Transverse colon (tissue), 4 donors: ENCODE results near the gene OTUB2. TPM values are rescaled to one million over a fixed set of nuclear protein-coding genes. Genes with fewer than 3 reads are reported as not detected.
A peak's percentile ranks its signal among the peaks of the same experiment; 100 is the strongest.

ENCODE experiments used
- DNase-seq: peaks from one replicate; pipeline ENCODE4 v3.0.0-alpha.2; 2019
- H3K27ac ChIP-seq, 4 donors: fragments of 200-600 bp; sonication (generic); 2 replicates each; pipeline ENCODE4 v1.5.1; 2016 to 2018; ENCODE audit warnings: inconsistent platforms in 4 of 4
- H3K27me3 ChIP-seq: fragments of 200-600 bp; sonication (generic); 2 replicates; pipeline ENCODE4 v1.5.1; 2017; ENCODE audit warnings: inconsistent platforms
- H3K36me3 ChIP-seq, 4 donors: fragments of 200-600 bp; sonication (generic); 2 replicates each; pipeline ENCODE4 v1.5.1; 2017 to 2019; ENCODE audit warnings: inconsistent platforms in 4 of 4
- H3K4me1 ChIP-seq, 4 donors: fragments of 200-600 bp; sonication (generic); 2 replicates each; pipeline ENCODE4 v1.5.1; 2017 to 2020; ENCODE audit warnings: inconsistent platforms in 4 of 4
- H3K4me3 ChIP-seq, 4 donors: fragments of 200-600 bp; sonication (generic); 1 replicate in 1 of 4; 2 replicates in 3 of 4; pipeline versions ENCODE4 v1.5.1 to v1.6.1; 2017 to 2019; ENCODE audit warnings: inconsistent platforms in 4 of 4
- H3K9me3 ChIP-seq, 2 donors: fragments of 200-600 bp; sonication (generic); 2 replicates each; pipeline ENCODE4 v1.5.1; 2017 to 2019; ENCODE audit warnings: inconsistent platforms in 2 of 2
- EP300 ChIP-seq: sonication (generic); formaldehyde crosslinking; IDR thresholded peaks from one replicate; pipeline ENCODE4 v1.6.1; 2017; ENCODE audit warnings: antibody characterized with exemption, low read depth
- POLR2A ChIP-seq: fragments of 450-650 bp; IDR thresholded peaks from one replicate; pipeline ENCODE4 v1.6.1; 2016; ENCODE audit warnings: antibody characterized with exemption, mild to moderate bottlenecking, moderate library complexity
- POLR2AphosphoS5 ChIP-seq, 3 donors: sonication (generic); formaldehyde crosslinking; IDR thresholded peaks; one replicate each; pipeline ENCODE4 v1.6.1; 2016; ENCODE audit warnings: antibody characterized with exemption in 3 of 3
- WGBS, 2 donors: methylation state at CpG; one replicate each; pipeline ENCODE4 v1.1.5; 2018; ENCODE audit warnings: low coverage in 1 of 2; 5-methylcytosine and 5-hydroxymethylcytosine counted together
- in situ Hi-C, 4 donors: fragments of 200-750 bp; cut with MboI; loops; one replicate each; pipeline versions ENCODE4 v1.15.0 to v1.15.1; 2017; ENCODE audit warnings: low sequenced_read_pairs in 3 of 4, low pct_ligation_motif_present in 1 of 4, low pct_unique_long_range_greater_than_20kb in 1 of 4
- intact Hi-C: fragments of 100-400 bp; cut with DNase I; formaldehyde crosslinking; loops from one replicate; pipeline ENCODE4 v1.15.1; 2023; ENCODE audit warnings: low total_unique reads
- total RNA-seq, 4 donors: library from RNA; depleted of rRNA; stranded (reverse); fragments of >200 nt; gene quantifications; one replicate each; pipeline ENCODE4 v1.1.0, GENCODE V29; 2016
- TF ChIP-seq, protein P1 (sequence below), 5 experiments: fragments of 200-600 bp in 3 of 5; fragments of 450-650 bp in 2 of 5; sonication (generic) in 3 of 5; IDR thresholded peaks; 1 replicate in 2 of 5; 2 replicates in 3 of 5; pipeline ENCODE4 v1.5.1; 2016 to 2017; ENCODE audit warnings: antibody characterized with exemption in 5 of 5, inconsistent platforms in 3 of 5, mild to moderate bottlenecking in 2 of 5, moderate library complexity in 1 of 5

Gene OTUB2
- total RNA-seq, 4 donors from 2014 or later = 2.6 to 2.7 TPM; not detected in 2

DNA sequence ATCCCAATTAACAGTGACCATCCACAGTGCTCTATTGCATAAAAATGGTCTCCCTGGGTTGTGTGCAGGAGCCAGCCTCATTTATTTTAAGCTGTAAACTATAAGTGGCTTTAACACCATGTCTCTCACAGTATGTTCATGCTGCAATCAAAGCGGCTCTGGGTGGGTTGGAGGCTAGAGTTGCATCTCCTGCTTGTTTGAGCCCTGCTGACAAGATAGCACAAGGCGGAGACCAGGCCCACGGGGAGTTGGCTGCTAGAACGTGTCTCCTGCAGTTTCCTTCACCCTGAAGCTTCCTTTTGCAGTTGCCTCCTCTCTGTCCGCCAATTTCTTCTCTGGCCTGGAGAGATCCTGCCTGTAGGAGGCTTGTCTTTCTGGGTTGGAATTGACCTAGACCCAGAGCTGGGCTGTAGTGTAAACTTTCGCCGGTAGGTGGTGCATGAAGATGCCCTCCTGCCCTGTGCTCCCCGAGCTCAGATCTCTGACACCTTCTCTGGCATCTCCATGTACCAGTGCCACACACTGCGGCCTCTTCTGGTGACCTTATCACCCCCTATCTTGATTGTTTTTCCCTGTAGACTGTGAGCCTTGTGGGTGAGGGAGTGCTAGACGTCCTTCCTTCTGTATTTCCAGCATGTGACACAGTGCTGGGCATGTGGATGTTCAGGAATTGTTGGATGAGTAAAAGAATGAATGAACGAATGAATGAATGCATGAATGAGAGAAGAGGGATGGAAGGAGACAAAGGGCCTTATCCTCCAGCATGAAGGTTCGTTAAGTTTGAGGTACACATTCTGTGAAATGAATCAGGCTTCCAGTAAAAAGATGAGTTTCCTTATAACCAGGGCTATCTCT is 10.4 kb downstream of the OTUB2 start:
- in situ Hi-C loops = loop anchor here in 3 of 4 donors (5.0 to 10.0 kb wide), 2 partner anchors 98 to 101 kb away; no protein-coding TSS in a partner anchor
- Histone ChIP-seq H3K27me3 (no peaks in the 10 kb centered on the region), H3K27ac (no peak overlapping the region), H3K9me3 (no peaks in the 10 kb centered on the region), H3K36me3 (no peaks in the 10 kb centered on the region), H3K4me3 (no peak overlapping the region), H3K4me1 (peaks cover 0 to 5% (median 0%) of the 10 kb centered on the region in 4 donors)
- DNase-seq = peak; percentile 81
- intact Hi-C loops = loop anchor here (5.0 kb wide), 1 partner anchor 101 kb away; no protein-coding TSS in a partner anchor
- TF ChIP-seq, protein P1, sequence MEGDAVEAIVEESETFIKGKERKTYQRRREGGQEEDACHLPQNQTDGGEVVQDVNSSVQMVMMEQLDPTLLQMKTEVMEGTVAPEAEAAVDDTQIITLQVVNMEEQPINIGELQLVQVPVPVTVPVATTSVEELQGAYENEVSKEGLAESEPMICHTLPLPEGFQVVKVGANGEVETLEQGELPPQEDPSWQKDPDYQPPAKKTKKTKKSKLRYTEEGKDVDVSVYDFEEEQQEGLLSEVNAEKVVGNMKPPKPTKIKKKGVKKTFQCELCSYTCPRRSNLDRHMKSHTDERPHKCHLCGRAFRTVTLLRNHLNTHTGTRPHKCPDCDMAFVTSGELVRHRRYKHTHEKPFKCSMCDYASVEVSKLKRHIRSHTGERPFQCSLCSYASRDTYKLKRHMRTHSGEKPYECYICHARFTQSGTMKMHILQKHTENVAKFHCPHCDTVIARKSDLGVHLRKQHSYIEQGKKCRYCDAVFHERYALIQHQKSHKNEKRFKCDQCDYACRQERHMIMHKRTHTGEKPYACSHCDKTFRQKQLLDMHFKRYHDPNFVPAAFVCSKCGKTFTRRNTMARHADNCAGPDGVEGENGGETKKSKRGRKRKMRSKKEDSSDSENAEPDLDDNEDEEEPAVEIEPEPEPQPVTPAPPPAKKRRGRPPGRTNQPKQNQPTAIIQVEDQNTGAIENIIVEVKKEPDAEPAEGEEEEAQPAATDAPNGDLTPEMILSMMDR (IDR thresholded peaks at IDR 0.05) = peak; percentile 80 to 89 (median 81)
- TF ChIP-seq POLR2AphosphoS5 (IDR thresholded peaks at IDR 0.05) = no peak
- 37 to 44% methylated on average over 3 to 12 of the region's 12 CpGs for WGBS, 2 donors

DNA sequence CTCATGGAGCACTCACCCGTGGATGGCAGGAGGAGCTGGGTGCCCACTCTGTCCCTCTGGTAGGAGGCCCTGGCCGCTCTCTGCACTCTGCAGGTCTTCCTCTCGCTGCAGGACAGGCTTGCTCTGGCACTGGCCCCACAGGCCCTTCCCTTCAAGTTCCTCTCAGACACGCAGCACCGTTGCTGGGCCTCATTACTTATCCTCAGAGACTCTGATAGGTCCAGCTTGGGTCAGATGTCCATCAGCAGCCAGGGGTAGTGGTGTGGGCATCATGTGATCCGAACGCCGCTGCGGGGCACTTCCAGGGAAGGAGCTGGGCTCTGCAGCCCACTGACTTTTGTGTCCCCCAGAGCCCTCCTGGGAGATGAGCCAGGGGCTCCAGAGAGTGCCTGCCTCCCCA is 11.8 kb downstream of the OTUB2 start:
- no peak for DNase-seq
- H3K27ac ChIP-seq = no peak overlapping the region
- no peaks in the 10 kb centered on the region for H3K36me3 ChIP-seq
- no peaks in the 10 kb centered on the region for H3K27me3 ChIP-seq
- H3K4me1 ChIP-seq = no peaks in the 10 kb centered on the region
- TF ChIP-seq, protein P1 (IDR thresholded peaks at IDR 0.05) = no peak
- no peak for TF ChIP-seq EP300
- no peak for TF ChIP-seq POLR2A
- no peak for TF ChIP-seq POLR2AphosphoS5 (IDR thresholded peaks at IDR 0.05)
- intact Hi-C loops (loop anchor here (5.0 kb wide), 1 partner anchor 99 kb away; no protein-coding TSS in a partner anchor), in situ Hi-C loops (loop anchor here in 3 of 4 donors (5.0 to 10.0 kb wide), 2 partner anchors 97 to 99 kb away; no protein-coding TSS in a partner anchor)
- no peaks in the 10 kb centered on the region for H3K9me3 ChIP-seq
- H3K4me3 ChIP-seq = no peak overlapping the region
- 90% methylated on average over 9 of the region's 9 CpGs; no CpG with 5 or more reads in 1 of the 2 donors for WGBS, 2 donors

DNA sequence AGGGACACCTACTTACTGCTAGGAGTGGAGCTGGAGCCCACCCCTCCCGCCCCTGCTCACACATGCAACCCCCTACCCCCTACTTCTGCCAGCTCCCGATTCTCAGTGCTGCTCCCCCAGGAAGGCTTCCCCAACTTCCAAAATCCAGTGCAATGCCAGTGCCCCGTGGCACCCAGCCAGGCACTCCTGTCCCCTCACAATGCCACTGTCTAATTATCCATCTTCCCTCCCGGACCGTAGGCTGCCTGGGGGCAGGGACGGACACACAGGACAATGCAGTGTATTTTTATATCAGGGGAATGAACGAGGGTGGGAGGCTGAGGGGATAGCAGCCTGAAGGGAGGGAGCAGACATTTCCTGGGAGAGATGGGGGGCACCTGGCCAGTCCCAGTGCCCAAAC is 12.4 kb downstream of the OTUB2 start:
- in situ Hi-C loops (loop anchor here in 3 of 4 donors (5.0 to 10.0 kb wide), 2 partner anchors 96 to 99 kb away; no protein-coding TSS in a partner anchor), intact Hi-C loops (loop anchor here (5.0 kb wide), 1 partner anchor 99 kb away; no protein-coding TSS in a partner anchor)
- no peak for DNase-seq
- no peak overlapping the region for H3K27ac ChIP-seq
- WGBS, 2 donors = 81 to 100% methylated on average over 1 to 7 of the region's 7 CpGs
- no peak overlapping the region for H3K4me3 ChIP-seq
- no peaks in the 10 kb centered on the region for H3K36me3 ChIP-seq
- H3K4me1 ChIP-seq = no peaks in the 10 kb centered on the region
- TF ChIP-seq POLR2AphosphoS5 (IDR thresholded peaks at IDR 0.05) (no peak), EP300 (no peak), POLR2A (no peak)
- TF ChIP-seq, protein P1 (IDR thresholded peaks at IDR 0.05) = no peak
- no peaks in the 10 kb centered on the region for H3K27me3 ChIP-seq
- H3K9me3 ChIP-seq = no peaks in the 10 kb centered on the region

DNA sequence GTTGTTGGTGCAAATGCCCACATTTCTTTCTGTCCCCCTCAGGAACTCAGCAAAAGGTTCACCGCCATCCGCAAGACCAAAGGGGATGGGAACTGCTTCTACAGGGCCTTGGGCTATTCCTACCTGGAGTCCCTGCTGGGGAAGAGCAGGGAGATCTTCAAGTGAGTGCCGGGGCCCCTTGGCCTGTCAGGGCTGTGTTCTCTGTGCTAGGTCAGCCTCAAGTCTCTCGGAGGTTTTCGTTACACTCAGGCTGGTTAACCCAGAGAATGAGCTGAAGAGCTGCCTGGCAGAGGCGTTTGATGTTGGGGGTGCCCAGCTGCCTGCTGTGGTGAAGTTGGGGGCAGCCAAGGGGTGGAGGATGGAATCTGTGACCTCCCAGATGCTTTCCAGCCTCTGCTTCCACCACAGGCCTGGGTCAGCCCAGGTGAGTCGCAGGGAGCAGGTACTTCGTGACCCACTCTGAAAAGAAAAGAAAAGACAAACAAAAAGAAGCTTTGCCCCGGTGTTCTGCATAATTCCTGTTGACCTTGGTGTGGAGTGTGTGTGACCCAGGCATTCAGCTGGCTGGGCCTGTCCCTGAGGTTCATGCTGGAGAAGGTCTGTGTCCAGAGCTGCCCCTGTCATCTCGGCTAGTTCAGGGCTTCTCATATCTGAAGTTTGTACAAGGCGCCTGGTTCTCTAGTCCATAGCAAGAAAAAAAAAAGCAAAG is 12.9 kb downstream of the OTUB2 start:
- in situ Hi-C loops (loop anchor here in 3 of 4 donors (5.0 to 10.0 kb wide), 2 partner anchors 96 to 98 kb away; no protein-coding TSS in a partner anchor), intact Hi-C loops (loop anchor here (5.0 kb wide), 1 partner anchor 98 kb away; no protein-coding TSS in a partner anchor)
- Histone ChIP-seq H3K27ac (no peak overlapping the region), H3K4me3 (no peak overlapping the region), H3K36me3 (no peaks in the 10 kb centered on the region), H3K4me1 (no peaks in the 10 kb centered on the region), H3K27me3 (no peaks in the 10 kb centered on the region), H3K9me3 (no peaks in the 10 kb centered on the region)
- WGBS, 2 donors = 91% methylated on average over 11 of the region's 11 CpGs; no CpG with 5 or more reads in 1 of the 2 donors
- TF ChIP-seq, protein P1 (IDR thresholded peaks at IDR 0.05) = no peak
- TF ChIP-seq EP300 (no peak), POLR2AphosphoS5 (IDR thresholded peaks at IDR 0.05) (no peak), POLR2A (no peak)
- no peak for DNase-seq
